ENCODE data around the gene FERMT2. TPM values are rescaled to one million over a fixed set of nuclear protein-coding genes. Genes with fewer than 3 reads are reported as not detected.
"Not testable (repeated sequence)": the region's sequence is repeated elsewhere in the genome, so short reads cannot be mapped to it uniquely, and the experiment has no call there.

Gene FERMT2
- total RNA-seq, 1 donor from 2014 or later, result 84.2 TPM

GRCh38 chr14:52895000-52895399 lies 55.9 kb downstream of the FERMT2 start:
- no peak for DNase-seq

- DNase-seq, result no peak
Observed at GRCh38 chr14:52891800-52892199, 59.0 kb downstream of the FERMT2 start.

GRCh38 chr14:52888839-52889838 lies 61.7 kb downstream of the FERMT2 start:
- DNase-seq, result no peak

- no peak for DNase-seq
Observed at GRCh38 chr14:52888159-52888558, 62.7 kb downstream of the FERMT2 start.

- DNase-seq, result no peak
Observed at GRCh38 chr14:52885230-52885629, 65.6 kb downstream of the FERMT2 start.

GRCh38 chr14:52883658-52884057 lies 67.2 kb downstream of the FERMT2 start:
- DNase-seq, result no peak

GRCh38 chr14:52882824-52883223 lies 68.0 kb downstream of the FERMT2 start:
- no peak for DNase-seq

GRCh38 chr14:52879958-52880357 lies 70.9 kb downstream of the FERMT2 start:
- no peak for DNase-seq

- DNase-seq, result no peak
Observed at GRCh38 chr14:52878946-52879345, 71.9 kb downstream of the FERMT2 start.

GRCh38 chr14:52878469-52878868 lies 72.4 kb downstream of the FERMT2 start:
- DNase-seq, result no peak

GRCh38 chr14:52877628-52878027 lies 73.2 kb downstream of the FERMT2 start:
- DNase-seq, result peak; percentile 22

- DNase-seq, result no peak
Observed at GRCh38 chr14:52876806-52877205, 74.0 kb downstream of the FERMT2 start.

- DNase-seq, result no peak
Observed at GRCh38 chr14:52876311-52876710, 74.5 kb downstream of the FERMT2 start.

GRCh38 chr14:52875707-52876106 lies 75.1 kb downstream of the FERMT2 start:
- no peak for DNase-seq

GRCh38 chr14:52874389-52874788 lies 76.5 kb downstream of the FERMT2 start:
- DNase-seq, result no peak

GRCh38 chr14:52873694-52874093 lies 77.2 kb downstream of the FERMT2 start:
- no peak for DNase-seq

- DNase-seq, result no peak
Observed at GRCh38 chr14:52873065-52873464, 77.8 kb downstream of the FERMT2 start.

- no peak for DNase-seq
Observed at GRCh38 chr14:52871606-52872005, 79.2 kb downstream of the FERMT2 start.

GRCh38 chr14:52868911-52869618 lies 81.8 kb downstream of the FERMT2 start:
- DNase-seq, result no peak

GRCh38 chr14:52864893-52865292 lies 86.0 kb downstream of the FERMT2 start:
- DNase-seq, result not testable (repeated sequence)

GRCh38 chr14:52863334-52863700 lies 87.5 kb downstream of the FERMT2 start:
- DNase-seq, result no peak

- DNase-seq, result peak; percentile 65
Observed at GRCh38 chr14:52862632-52863333, 88.1 kb downstream of the FERMT2 start.

GRCh38 chr14:52861403-52861802 lies 89.4 kb downstream of the FERMT2 start:
- DNase-seq, result no peak

Measured in dermis blood vessel endothelial cell (primary cell).